ENCODE measurements around the gene CDKAL1. TPM values are rescaled to one million over a fixed set of nuclear protein-coding genes. Genes with fewer than 3 reads are reported as not detected.
A peak's percentile ranks its signal among the peaks of the same experiment; 100 is the strongest.

Gene CDKAL1
- total and polyA plus RNA-seq, 2 of the 8 experiments (the other 6 are each of a cell fraction or from before 2014, with no cell fraction given), result 8.4 to 24.6 TPM

- TF ChIP-seq RFX5 (IDR thresholded peaks at IDR 0.05; ENCODE audit: borderline replicate concordance, low read depth, low read length) (no peak), TCF12 (IDR thresholded peaks at IDR 0.05; ENCODE audit: low read depth, low read length) (0 out of 2 replicates have a peak, but pooled peaks have one; percentile 46), JUND (IDR thresholded peaks at IDR 0.05; ENCODE audit: low read length) (peak; percentile 81), ATF3 (IDR thresholded peaks at IDR 0.05; ENCODE audit: insufficient read depth, low read depth, low read length) (0 out of 2 replicates have a peak, but pooled peaks have one; percentile 1), TAF7 (optimal IDR thresholded peaks at IDR 0.05; ENCODE audit: borderline replicate concordance, low read depth, low read length) (no peak), CBX5 (IDR thresholded peaks at IDR 0.05; ENCODE audit: low read depth, low read length) (no peak), YY1 (IDR thresholded peaks at IDR 0.05; ENCODE audit: low read depth, low read length) (no peak), MAFK (IDR thresholded peaks at IDR 0.05; ENCODE audit: low read depth, low read length) (peak; percentile 93), ATF2 (IDR thresholded peaks at IDR 0.05; ENCODE audit: low read length) (peak; percentile 90; the same call in 1 of the 2 replicates), SP1 (IDR thresholded peaks at IDR 0.05; ENCODE audit: low read depth, low read length) (no peak), RXRA (IDR thresholded peaks at IDR 0.05; ENCODE audit: insufficient read depth, low read depth, low read length) (no peak), CEBPB (IDR thresholded peaks at IDR 0.05; ENCODE audit: low read depth, low read length) (no peak), HDAC2 (IDR thresholded peaks at IDR 0.05; ENCODE audit: borderline replicate concordance in 1 of 2, low read depth in 2 of 2, low read length in 2 of 2) (no peak), SAP30 (IDR thresholded peaks at IDR 0.05; ENCODE audit: insufficient read depth, insufficient replicate concordance, low read length) (no peak)
Observed at GRCh38 chr6:20868397-20869096, 334.3 kb downstream of the CDKAL1 start (continued).

Data from H1 (cell line).